Neural progenitor cell (in vitro differentiated cells): ENCODE results near the gene SMARCC1.
"Not testable (repeated sequence)": the region's sequence is repeated elsewhere in the genome, so short reads cannot be mapped to it uniquely, and the experiment has no call there.

ENCODE experiments used
- CTCF ChIP-seq: fragments of 200-600 bp; sonication (generic); IDR thresholded peaks from 2 replicates; pipeline ENCODE4 v1.5.1; 2017; ENCODE audit warnings: antibody characterized with exemption, mild to moderate bottlenecking
- EZH2 ChIP-seq: fragments of 200-600 bp; sonication (generic); IDR thresholded peaks from 2 replicates; pipeline ENCODE4 v1.6.1; 2017; ENCODE audit warnings: antibody characterized with exemption, mild to moderate bottlenecking, moderate library complexity
- EZH2phosphoT487 ChIP-seq: fragments of 200-600 bp; sonication (generic); IDR thresholded peaks from 2 replicates; pipeline ENCODE4 v1.6.1; 2017; ENCODE audit warnings: antibody characterized with exemption

GRCh38 chr3:47760207-47760606, 21.5 kb downstream of the SMARCC1 start:
- not testable (repeated sequence) for TF ChIP-seq CTCF, EZH2, EZH2phosphoT487
